Activated T-cell treated with anti-CD3 and anti-CD28 coated beads, Interleukin-2, amount 50 U/mL, for 48 hours (primary cell): ENCODE results near the gene POP5.
A peak's percentile ranks its signal among the peaks of the same experiment; 100 is the strongest.

Source experiments
- DNase-seq, 2 experiments: peaks; one replicate each; pipeline ENCODE4 v3.0.0-alpha.2; 2020

The POP5 gene

DNA sequence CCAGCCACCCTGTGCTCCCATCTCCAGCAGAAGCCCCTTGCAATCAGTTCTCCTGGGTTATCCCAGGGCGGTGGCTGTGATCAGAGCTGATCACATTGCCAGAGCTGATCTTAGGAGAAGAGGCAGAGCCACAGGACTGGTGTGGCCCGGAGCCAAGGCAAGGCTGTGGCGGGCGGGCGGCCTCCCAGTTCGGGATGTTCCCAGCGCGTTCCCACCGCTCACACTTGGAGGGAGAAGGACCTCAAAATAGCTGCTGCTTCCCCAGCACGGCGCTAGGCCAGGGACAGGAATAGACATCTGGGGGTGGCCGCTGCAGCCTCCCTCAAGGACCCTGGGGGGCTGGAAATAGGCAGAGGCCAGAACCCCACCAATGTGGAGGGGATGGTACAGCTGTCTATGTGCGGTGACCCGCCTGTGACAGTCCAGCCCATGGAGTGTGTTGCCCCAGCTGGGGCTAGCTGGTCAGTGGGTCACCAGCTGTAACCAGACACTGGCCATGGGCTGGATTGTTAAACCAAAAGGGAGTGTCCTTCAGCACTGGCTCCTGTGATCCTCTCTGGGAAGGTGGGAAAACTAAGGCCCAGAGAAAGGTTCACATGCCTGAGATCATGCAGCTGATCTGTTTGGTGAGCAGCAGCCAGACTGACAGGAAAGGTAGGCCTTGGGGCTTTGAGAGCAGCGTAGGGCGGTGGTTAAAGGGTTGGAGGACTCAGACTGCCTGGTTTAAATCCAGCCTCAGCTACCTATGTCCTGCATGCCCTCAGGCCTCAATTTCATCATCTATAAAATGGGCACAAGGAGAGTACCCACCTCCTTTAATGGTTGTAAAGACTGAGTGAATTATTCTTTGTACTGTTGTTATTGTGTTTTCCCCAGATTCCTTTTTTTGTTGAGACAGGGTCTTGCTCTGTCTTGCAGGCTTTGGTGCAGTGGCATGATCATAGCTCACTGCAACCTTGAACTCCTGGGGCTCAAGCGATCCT, 8.0 kb upstream of the POP5 start:
- DNase-seq, result no peak

DNA sequence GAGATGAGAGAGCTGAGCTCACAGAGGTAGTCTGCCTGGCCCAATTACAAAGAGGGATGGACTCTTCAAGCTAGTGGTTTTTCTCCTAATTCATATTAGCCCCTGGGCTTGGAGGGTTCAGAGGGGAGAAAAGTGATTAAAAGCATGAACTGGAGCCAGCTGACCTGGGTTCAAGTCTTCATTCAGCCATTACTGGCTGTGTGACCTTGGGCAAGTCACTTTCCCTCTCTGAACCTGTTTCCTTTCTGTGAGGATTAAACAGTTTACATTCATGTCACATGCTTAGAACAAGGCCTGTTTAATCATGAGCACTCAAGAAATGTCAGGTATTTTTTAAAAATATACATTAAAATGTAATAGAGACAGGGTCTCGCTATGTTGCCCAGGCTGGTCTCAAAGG, 7.2 kb upstream of the POP5 start:
- no peak for DNase-seq

GRCh38 chr12:120586860-120587259, 5.7 kb upstream of the POP5 start:
- DNase-seq, result no peak

- no peak for DNase-seq
Observed at GRCh38 chr12:120586206-120586605, 5.0 kb upstream of the POP5 start.

DNA sequence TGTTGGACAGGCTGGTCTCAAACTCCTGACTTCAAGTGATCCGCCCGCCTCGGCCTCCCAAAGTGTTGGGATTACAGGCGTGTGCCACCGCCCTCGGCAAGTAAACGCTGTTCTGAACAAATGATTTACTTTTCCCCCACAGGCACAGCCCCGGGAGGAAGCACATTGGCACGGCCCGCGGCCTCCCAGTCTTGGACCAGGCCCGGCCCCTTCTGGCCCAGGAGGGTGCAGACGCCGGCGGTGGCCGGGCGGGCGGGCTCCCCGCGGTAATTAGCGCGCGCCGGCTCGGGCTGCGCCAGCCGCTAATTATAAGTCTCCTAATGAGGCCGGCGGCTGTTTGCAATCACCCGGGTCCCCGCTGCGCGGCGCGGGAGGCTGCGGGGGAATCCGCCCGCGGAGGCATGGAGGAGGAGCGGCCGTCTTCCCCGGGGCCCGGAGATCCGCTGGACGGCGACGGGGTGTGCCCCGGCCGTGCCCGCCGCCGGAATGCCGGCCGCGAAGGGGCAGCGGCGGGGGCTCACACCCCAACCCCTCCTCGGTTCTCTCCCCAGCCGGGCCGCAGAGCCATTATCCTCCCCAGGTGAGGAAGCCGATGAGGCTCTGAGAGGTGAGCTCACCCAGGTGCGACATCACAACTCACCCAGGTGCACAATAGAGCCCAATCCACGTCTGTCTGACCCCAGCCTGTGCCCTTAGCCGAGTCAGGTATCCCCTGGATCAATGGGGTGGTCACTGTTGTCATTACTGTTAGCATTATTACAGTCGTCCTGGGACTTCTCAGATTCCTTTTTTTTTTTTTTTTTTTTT, 3.3 kb upstream of the POP5 start:
- peak; percentile 64 to 72 for DNase-seq

DNA sequence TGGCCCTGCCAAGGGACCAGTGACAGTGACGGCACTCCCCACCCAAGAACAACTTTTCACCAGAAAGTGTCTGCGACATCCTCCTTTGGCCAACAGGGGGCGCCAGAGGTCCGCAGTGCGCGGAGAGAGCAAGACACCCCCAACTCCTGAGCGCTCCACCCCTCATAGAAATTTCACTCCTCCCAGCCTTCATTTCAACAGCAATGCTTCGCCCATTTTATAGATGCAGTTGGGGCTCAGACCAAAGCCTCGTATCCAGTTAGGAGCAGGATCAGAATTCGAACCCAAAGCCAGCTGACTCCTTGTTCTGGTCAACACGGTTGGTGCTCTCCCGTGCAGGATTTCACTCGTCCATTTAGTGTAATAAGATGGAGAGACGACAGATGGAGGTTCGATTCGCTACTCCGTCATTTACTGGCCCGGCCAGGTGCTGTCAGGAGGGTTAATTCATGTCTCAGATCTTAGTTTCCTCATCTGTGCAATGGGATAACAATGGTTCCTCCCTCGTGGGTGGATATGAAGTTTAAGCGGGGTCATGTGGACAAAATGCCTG, 2.4 kb upstream of the POP5 start:
- DNase-seq, result peak; percentile 88 to 93

GRCh38 chr12:120581998-120582397, 796 bp upstream of the POP5 start:
- peak in 1 of 2 experiments; percentile 28 for DNase-seq

- no peak for DNase-seq
Observed at GRCh38 chr12:120579179-120579578, 2.0 kb downstream of the POP5 start.

- no peak for DNase-seq
Observed at GRCh38 chr12:120574106-120574505, 7.1 kb downstream of the POP5 start.

GRCh38 chr12:120573560-120573959, 7.6 kb downstream of the POP5 start:
- no peak for DNase-seq

DNA sequence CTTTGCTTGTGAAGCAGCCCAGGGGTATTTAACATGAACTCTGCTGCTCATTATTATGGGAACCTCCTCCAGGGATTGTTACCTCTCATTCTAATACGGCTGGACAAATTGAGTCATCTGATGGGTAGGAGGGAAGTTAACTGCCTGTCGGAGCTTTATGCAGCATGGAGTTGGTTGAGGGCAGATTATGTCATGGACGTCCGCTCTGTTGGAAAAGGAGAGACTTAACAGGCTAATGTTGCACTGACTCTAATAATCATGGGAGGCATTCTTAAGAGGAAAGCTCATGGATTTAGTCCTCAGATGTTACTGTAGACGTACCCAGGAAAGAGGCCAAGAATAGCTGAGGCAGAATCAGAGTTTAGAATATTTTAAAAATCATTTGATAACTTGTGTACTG, 9.9 kb downstream of the POP5 start:
- no peak for DNase-seq

DNA sequence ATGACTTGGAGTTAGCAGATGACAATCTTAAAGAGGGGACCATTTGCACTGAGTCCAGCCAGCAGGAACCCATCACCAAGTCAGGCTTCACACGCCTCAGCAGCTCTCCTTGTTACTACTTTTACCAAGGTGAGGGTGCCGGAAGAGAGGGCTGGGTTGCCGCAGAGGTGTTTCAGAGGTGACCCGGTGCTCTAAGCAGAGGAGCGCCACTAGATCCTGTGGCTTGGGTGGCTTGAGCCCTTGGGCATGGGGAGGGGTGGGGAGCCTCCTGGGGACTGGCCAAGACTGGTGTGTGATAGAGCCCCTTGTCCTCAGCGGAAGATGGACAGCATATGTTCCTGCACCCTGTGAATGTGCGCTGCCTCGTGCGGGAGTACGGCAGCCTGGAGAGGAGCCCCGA, 17.7 kb downstream of the POP5 start:
- DNase-seq, result no peak

DNA sequence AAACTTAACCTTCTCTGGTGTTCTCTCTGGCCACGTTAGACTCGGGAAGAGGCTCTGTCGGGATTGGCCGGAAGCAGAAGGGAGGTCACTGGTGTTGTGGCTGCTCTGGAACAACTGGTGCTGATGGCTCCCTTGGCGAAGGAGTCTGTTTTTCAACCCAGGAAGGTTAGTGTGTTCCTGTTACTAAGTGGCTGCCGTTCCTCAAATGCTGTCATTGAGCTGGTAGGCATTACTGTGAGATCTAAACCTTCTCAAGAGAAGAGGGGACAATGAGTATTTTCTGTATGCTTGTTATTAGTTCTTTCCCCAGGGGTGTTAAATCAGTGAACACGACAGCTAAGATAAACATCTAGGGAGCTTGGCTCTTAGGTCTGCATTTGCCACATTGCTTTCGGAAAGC, 18.3 kb downstream of the POP5 start:
- DNase-seq, result no peak

DNA sequence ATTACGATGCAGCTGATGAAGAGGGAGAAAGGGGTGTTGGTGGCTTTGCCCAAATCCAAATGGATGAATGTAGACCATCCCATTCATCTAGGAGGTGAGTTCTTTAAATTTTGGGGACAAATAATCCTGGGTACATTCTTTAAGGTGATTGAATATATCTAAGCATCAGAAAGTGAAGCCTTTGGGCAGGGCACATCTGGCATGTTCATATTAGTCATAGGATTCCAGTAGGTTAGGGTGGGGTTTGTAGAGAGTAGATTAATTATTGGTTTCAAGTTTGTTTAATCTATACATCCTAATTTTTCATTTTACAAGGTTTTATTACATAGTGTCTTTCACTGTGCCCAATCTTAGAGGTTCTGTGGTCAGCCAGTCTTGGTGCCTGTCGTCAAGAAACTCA, 23.6 kb downstream of the POP5 start:
- no peak for DNase-seq

DNA sequence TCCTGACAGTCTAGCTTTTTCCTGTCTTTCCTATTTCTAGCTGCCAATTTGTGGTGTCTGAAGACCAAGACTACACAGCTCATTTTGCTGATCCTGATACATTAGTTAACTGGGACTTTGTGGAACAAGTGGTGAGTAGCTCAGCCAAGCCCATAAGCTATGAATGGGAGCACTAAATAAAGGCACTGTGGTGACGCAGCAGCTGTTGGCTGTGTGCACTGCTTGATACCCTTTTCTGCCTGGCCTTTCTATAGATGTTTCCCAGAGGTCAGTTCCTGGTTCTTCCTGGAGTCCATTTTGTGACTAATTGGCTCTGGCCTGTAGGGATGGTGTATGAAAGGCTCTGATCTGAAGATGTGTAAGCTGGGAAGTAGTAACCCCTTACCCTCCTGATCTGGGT, 26.5 kb downstream of the POP5 start:
- DNase-seq, result no peak

DNA sequence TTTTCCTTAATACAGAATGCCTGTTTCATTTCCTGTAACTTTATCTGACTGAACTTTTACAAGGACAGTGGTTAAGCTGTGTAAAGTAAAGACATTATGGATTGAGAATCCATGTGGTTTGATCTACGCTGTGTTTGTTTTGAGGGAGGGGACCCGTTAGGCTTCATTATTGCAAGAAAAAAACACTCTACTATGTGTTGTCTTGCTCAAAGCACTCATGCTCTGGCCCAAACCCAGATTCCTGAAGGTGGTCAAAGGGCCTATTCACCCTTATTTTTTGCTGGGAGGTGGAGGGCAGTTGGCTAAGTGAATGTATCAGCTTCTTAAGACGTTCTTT, 35.2 kb downstream of the POP5 start:
- DNase-seq, result no peak

DNA sequence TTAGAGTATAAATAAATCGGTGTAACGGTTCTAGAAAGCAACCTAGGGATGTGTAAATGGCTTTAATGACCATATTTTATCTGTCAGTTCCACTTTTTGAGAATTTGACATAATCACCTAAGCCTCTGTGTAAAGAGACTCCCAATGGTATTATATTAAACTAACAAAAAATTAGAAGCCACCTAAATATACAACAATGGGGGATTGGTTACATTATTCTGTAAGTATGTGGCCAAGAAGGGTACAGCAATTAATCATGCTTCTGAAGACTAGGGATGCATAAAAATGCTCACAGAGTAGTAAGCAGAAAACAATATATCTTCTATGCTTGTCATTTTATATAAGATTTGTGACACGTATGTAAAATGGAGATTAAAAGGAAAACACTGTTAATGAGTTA, 36.5 kb downstream of the POP5 start:
- DNase-seq, result no peak

GRCh38 chr12:120542166-120542565, 39.0 kb downstream of the POP5 start:
- no peak for DNase-seq

- no peak for DNase-seq
Observed at GRCh38 chr12:120540445-120540844, 40.8 kb downstream of the POP5 start.

DNA sequence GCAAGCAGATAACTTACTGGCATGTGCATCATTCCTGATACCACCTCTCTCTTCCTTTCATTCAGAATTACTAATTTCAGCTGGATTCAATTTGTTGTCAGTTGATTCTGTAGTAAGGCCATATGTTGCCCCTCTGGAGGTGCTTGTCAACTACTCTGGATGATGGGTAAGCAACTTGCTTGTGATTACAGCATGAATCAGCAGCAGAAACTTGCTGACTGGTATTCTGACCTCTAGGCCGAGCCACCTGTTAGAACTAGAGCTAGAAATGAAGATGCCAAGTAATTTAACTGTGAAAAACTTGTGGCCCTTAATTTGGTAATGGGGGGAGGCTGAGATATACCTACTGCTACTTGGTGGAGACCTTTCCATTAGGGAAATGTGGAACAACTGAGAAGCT, 41.9 kb downstream of the POP5 start:
- no peak for DNase-seq

DNA sequence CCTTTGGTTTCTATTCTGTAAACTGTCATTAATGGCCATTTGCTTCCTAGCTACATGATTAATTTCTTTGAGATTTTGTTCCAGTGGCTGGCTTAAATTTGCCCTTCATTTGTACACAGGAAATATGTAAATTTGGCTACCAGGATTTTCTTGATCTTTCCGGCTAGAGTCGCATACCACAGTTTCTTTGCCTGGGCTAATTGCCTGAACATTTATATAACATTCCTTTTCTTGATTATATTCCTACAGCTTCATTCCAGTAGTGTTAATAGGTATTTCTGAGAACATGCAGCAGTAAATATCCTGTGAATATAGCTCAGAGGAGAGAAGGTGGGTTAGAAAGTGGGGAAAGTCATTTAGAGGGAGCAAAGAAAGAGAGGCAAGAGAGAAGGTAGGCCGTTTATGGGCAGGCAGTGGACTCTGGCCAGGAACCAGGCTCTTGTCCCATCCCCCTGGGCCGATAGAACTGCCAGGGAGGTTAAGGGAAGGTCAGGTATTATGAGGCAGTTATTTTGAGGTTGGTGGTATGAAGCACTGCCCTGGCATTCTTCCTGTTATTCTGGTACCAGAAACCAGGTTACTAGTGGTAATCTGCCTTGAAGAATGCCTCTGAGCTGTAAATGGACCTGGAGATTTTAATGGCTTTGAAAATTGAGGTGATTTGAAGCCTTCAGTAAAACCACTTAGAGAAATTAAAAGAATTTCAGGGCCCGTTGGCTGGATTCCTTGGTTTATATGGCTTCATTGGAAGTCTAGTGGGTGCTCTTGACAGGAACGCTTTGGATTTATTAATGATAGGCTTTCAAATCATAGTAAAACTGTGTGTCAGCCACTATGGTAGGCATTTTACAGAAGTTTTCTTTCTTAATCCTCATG, 42.7 kb downstream of the POP5 start:
- DNase-seq, result no peak

DNA sequence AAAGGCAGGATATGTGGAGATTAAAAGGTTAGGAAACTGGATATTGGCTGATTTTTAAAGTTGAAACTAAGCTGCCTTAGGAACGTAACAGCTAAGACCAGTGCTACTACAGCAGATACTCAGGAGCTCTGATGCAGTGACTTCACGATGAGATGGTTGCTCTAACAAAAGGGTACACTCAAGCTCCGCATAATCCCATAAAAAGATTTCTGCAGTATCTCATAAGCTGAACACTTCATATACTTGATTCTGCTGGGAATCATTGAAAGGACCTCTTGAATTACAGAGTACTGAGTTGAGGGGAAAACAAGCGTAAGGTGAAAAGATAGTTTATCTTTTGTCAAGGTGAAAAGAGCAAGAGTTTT, 43.4 kb downstream of the POP5 start:
- DNase-seq, result no peak
